Colon (tissue), 2 donors: ENCODE data around the gene C21orf58.

Source experiments
- FAIRE-seq: peaks from 2 replicates; lab custom pipeline; 2012; peaks lifted over from hg19 to GRCh38; lab: Jason Lieb, UNC
- donor health status: control.
- donor health status: control.

C21orf58 gene

DNA sequence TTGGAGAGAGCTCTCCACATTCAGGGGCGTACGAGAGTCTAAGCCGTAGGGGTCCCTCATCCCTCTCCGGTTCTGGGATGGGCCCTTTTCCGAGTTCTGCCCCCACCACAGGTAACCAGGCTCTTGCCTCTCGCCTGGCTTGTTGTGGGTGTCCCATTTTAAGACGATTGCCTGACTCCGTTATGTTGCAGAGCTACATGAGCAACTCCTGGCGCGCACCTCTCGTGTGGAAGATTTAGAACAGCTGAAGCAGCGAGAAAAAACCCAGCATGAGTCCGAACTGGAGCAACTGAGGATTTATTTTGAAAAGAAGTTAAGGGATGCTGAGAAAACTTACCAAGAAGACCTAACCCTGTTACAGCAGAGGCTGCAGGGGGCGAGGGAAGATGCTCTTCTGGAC, 29.2 kb upstream of the C21orf58 start:
- FAIRE-seq, result no peak

DNA sequence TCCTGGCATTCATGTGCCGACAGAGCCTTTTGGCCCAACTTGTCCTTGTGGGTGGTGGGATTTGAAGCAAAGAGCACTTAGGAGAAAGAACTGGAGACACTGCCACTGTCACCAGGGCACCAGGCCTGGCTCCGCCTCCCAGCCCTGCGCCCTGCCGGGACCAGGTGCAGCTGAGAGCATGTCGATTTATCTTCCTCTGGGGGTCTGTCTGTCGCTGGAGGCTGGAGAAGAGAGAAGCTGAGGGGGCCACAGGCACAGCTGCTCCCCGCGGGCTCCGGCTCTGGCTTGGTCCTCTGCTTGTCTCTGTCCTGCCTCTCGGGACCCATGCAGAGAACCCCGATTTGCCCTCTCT, 28.5 kb upstream of the C21orf58 start:
- no peak for FAIRE-seq

DNA sequence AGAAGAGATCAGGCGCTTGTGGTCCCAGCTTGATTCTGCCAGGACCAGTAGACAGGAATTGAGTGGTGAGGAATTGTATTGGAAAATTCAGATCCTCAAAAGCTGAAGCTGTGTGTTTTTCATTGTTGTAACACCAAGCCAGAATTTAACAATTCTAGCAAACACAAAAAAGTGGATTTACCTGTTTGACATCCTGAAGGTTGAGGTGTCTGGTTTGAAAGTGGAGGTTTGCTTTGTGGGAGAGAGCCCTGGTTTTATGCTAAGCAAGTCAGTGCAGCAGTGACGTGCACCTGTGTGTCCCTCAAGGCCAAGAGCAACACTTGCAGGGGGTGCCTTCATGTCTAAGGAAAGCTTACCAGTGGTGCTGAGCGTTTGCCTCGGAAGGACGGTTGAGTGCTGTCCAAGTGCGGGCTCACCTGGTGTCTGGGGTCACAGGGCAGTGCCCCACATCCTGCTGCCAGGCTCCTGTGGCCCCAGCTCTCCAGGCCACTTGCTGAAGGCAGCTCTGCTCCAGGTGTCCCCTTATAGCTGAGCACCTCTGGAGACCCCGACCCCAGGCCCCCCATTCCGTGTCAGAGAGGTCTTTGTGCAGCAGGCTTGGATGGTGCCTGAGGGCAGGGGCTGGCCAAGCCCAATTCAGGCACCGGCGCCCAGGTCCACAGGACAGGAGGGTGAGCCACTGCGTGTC, 27.9 kb upstream of the C21orf58 start:
- no peak for FAIRE-seq

DNA sequence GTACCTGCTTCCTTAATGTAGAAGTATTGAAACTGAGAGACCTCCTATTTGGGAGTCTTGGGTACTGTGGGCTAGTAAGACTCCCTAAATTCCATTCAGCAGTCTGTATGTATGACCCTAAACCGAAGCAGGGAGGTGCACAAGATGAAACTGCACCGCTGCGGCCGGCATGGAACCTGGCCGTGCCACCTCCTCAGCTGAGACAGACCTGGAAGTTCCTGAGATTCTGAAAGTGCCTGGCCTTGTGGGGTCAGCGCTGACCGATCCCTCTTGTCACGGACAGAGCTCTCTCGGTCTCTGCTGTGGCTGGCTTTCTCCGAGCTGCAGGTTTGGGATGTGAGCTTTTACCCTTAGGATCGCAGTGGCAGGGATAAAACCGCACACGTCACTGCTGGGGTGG, 27.3 kb upstream of the C21orf58 start:
- no peak for FAIRE-seq

DNA sequence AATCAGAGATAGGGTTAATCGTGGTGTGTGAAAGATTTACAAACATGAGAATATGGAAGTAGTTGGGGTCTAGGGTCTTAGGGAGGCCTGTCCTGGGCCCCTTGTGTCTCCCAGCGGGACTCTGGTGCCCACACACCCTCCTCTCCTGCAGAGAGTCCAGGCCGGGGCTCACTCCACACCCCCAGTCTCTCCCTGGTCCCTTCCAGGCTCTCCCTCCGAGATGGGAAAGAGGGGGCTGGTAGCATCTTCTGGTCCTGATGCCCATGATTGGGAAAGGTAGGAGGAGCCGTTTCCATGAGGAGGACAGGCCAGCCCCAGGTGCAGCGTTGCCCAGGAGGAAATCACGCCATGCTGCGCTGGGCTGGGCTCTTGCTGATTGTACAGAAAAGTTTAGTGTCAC, 26.9 kb upstream of the C21orf58 start:
- no peak for FAIRE-seq

DNA sequence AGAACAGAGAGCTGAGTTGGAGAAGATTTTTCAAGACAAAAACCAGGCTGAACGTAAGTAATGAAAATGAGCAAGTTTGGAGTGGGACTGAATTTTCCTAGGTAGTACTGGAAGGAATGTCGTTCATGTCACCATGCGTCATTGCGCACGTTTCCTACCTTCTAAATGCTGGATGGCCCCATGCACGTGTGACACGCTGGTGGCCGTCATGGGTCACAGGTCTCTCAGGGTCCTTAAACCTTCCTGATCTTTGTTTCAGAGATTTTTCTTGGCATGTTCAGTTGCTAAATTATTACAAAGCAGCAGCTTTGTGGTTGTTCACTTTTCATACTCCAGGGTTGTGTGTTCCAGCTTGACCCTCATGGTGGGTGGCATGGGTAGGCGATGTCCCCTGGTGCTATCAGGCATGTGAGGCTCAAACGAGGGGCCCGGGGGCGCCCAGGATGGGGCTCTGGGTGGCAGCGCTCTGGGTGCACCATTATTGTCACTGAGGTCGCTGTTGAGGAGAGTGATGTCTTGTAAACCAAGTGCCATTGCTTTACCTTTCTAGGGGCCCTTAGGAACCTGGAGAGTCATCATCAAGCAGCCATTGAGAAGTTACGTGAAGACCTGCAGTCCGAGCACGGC, 25.6 kb upstream of the C21orf58 start:
- no peak for FAIRE-seq

DNA sequence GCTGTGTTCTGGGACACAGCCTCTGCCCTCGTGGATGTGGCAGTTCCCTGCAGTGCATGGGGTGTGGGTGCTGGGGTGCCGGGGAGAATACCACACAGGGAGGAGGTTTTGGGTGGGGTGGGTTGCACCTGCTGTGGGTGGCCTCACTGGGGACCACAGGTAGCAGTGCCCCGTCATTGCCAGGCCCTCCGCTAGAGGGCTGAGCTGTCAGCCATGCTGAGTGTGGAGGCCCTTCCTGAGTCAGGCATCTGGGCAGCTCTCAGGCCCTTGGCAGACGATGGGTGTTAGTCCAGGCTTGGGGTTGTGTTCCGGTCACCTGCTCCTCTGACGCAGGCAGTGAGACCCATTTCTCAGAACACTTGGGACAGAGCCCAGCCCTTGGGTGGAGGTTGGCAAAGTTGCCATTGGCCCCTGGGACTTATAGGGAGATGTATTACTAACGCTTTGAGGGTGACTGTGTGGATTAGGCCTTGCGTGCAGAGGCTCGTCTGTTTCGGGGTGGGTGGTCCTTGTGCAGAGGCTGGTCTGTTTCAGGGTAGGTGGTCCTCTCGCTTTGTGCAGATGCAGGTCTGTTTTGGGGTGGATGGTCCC, 24.2 kb upstream of the C21orf58 start:
- no peak for FAIRE-seq

DNA sequence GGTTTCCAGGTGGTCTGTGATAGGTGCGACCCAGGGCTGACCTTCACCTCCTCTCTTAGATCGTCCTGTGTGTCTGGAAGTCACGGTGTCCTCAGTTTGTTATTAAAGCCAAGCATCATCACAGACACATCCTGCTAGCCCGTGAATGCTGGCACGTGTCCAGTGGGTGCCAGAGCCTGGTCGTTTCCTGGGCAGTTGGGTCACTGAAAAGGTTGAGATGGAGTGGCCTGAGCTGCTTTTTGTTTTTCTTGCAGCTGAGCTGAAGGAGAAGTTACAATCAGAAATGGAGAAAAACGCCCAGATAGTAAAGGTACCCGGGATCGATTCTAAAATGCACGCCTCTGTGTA, 23.5 kb upstream of the C21orf58 start:
- FAIRE-seq, result no peak

DNA sequence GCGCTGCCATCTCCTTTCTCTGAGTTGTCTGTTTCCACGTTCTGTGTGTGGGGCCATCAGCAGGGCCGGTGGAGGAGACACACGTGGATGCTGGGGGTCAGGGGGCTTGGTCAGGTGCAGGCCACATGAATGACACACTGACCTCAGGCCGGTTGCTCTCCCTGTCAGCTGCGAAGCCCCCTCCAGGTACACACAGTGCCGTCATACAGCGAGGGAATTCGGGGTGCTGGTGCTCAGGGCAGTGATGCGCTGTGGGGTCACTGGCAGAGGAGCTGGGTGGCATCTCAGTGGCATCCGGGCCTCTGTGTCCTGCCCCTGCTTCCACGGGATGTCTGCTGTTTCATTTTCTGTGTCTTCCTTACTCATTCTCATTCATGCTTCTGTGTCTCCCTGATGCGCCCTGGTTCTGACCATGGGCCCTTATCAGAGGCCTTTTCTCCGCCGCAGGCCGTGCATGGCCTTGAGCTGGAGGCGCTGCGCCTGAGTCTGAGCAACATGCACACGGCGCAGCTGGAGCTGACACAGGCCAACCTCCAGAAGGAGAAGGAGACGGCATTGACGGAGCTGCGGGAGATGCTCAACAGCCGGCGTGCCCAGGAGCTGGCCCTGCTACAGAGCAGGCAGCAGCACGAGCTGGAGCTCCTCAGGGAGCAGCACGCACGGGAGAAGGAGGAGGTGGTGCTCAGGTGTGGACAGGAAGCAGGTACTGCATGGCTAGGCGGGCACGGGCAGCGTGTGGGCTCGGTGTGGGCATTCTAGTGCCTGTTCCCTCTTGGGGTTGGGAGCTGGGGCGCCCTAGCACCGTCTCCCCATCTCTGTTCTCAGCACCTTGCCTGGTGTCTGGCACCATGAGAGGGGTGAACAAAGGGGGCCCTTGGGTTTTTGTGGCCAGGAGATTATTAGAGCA, 22.9 kb upstream of the C21orf58 start:
- no peak for FAIRE-seq

DNA sequence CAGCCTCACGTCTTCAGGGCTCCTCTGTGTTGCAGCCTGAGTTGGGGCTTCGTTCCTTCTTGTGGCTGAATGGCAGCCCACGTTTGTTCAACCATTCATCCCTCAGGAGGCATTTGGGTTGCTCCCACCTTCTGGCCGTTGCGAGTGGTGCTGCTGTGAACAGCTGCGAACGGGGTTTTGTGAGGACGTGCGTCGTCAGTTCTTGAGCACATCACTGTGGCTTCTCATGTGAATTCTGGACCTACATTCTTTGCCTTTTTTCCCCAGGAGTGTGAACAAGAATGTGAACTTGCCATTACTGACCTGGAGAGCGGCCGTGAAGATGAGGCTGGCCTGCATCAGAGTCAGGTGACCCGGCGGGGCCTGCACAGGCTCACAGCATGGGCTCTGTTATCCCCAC, 22.2 kb upstream of the C21orf58 start:
- no peak for FAIRE-seq

DNA sequence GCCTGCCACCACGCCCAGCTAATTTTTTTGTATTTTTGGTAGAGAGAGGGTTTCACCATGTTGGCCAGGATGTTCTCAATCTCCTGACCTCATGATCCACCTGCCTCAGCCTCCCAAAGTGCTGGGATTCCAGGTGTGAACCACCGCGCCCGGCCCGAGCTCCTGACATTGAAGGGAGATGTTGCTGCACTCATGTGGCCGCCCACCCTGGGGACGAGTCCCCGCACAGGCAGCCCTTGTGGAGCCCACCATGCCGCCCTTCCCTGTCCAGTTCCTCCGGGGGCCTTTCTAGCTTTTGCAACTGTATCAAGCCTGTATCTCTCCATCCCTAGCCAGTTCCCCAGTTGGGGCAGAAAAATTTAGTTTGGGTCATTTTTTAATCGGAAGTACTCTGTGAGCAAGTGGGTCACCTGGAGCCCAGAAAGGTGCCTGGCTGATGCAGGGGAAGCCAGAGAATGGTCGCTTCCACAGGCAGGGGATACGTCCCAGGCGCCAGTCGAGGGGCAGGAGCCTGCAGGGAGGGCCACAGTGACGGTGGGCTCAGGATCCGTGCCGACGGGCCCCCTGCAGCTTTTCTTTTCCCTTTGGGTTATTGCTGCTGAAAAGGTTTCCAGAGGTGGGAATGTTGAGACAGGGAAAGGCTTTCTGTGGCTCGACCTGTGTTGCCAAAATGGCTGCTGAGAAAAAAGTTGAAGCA, 20.7 kb upstream of the C21orf58 start:
- FAIRE-seq, result no peak

DNA sequence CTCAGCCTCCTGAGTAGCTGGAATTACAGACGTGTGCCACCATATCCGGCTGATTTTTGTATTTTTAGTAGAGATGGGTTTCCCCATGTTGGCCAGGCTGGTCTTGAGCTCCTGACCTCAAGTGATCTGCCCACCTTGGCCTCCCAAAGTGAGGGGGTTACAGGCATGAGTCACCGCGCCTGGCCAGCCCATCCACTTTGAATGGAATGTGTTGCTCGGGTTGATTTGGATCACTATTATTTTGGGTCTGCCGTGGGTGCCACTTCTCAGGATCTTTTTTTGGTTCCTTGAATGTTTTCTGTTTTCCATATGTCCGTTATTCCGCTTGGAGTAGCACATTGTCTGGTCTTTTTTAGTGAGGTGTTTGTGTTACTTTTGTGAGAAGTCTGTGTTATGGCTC, 17.3 kb upstream of the C21orf58 start:
- FAIRE-seq, result no peak

DNA sequence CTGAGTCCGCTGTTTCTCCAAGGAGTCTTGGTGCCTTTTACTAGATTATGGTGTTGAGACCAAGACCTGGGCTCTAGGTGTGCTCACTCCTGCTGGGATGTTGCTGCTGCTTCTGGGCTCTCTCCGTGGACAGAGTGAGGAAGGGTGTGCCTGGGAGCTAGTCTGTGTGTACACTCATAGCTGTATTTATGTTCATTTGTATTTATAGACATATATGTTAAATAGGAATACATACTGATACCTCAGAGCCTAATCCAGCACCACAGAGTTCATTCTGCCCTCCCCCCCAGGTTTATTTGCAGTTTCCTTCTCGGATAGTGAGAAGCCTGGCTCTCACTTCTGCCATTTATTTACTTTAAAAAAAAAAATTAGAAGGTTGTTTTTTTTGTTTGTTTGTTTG, 12.9 kb upstream of the C21orf58 start:
- no peak for FAIRE-seq

DNA sequence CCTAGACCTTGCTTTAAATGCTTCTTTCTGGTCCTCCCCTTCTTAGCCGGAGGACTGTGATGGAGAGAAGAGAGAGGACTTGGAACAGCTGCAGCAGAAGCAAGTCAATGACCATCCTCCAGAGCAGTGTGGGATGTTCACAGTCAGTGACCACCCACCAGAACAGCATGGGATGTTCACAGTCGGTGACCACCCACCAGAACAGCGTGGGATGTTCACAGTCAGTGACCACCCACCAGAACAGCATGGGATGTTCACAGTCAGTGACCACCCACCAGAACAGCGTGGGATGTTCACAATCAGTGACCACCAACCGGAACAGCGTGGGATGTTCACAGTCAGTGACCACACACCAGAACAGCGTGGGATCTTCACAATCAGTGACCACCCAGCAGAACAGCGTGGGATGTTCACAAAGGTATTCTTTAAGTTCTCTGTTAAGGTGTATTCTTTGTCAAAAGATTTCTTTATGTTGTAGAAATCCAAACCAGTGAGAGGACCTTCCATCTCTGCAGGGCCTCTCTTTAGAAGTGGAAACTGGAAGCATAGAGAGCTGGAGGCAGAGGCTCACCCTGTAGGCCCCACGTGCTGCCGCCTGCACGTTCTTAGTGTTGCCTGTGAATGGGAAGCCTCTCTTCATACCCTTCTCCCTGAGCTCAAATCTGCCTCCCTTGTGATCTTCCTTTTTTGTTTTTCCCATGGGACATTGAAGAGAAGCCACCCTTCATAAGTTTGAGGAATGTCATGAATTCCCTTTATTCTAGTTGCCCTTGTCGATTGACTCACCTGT, 10.9 kb upstream of the C21orf58 start:
- no peak for FAIRE-seq

DNA sequence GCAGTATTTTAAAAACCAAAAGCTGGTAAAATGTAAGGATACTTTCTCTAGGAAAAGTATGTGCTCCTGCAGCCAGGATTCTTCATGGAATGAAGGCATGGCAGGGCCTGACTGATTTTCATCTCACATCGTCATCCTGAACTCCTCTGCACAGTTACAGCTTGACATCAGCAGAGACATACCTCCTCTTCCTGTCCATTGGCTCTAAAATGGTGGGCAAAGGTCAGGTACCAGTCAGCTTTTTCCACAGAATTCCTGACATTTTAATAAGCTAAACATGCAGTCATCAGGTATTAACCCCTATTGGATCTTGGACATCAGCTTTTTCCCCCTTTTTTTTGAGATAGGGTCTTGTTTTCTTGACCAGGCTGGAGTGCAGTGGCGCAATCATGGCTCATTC, 6.1 kb upstream of the C21orf58 start:
- FAIRE-seq, result no peak

DNA sequence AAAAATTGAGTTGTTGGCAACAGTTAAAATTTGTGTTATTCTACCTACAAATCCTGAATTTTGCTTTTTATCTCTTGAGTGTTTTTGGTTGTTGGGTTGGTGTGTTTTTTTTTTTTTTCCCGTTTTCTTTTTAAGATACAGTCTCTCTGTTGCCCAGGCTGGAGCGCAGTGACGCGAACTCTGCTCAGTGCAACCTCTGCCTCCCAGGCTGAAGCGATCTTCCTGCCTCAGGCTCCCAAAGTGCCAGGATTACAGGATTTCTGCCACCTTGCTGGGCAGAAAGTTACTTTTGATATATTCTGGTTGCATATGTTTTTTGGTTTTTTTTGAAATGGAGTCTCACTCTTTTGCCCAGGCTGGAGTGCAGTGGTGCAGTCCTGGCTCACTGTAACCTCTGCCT, 4.5 kb upstream of the C21orf58 start:
- FAIRE-seq, result no peak

DNA sequence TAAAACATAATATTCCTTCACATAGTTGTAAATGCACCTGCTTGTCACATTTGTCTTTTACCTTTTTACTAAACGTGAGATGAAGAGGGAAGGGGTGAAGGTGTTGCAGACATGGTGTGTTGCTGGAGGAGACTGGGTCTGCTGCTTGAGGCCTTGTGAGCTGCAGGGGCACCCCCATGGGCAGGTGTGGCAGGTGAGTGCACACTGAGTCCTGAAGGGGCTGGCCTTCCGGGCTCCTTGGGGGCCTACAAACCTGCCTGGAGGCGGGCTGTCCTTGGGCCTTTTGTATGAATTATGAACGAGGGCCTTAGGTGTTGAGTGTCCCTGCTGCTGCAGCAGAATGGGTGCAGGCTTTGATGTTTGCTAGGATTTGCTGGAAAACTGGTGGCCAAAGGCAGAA, 4.0 kb upstream of the C21orf58 start:
- no peak for FAIRE-seq

DNA sequence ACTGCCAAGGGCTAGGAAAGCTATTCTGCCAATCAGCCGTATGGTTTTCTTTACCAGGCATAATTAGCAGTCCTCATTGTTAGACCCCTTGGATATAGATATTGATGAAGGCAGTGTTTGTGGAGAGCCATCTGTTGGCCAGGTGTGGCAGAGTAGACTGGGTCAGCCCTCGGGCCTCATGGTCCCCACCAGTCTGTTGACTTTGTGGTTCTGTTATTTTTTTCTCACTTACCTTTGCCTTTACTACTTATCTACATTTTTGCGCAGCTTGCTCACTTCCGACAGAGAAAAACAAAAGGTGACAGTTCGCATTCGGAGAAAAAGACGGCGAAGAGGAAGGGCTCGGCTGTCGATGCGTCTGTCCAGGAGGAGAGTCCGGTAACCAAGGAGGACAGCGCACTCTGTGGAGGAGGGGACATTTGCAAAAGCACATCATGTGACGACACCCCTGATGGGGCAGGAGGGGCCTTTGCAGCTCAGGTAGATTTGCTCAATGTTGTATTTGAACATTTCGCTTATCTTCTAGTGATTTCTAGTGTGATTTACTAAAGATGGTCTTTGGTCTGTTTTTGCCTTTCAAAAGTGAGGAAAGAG, 2.5 kb upstream of the C21orf58 start:
- FAIRE-seq, result no peak

DNA sequence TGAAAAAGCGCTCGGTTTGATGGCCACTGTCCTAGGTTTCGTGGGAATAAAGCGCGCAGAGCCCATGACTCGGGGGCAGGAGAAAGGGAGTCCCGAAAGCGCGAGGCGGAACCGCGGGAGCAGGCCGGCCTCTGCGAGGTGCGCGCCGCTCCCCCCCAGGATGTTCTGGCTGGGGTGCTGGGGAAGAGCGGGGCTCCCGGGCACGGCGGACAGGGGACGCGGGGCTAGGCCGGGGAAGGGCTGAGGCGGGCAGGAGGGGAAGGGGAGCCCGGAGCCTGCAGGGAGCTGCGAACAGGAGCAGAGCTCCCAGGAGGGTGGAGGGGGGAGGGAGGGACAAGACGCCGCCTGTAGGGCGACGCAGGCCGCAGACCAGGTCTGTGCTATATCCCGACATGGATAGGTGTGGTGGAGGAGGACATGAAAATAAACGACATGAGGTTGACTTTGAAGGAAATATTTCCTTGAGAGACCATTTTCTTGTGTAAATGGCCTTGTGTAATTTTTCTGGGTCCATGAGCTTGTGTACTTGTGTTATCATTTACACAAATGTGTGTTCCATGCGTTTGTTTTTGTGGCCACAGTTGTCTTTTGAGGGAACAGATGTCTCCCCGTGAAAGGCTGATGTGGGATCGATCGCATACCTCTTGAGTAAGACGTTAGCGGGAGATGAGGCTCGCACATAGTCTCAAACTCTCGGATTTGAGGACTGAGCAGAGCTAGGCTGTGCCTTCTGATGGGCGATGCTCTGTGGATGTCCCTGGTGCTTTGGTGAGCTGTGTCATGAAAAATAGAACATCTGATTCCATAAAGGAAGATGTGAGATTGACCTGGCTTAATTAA, 1.6 kb upstream of the C21orf58 start:
- no peak for FAIRE-seq

DNA sequence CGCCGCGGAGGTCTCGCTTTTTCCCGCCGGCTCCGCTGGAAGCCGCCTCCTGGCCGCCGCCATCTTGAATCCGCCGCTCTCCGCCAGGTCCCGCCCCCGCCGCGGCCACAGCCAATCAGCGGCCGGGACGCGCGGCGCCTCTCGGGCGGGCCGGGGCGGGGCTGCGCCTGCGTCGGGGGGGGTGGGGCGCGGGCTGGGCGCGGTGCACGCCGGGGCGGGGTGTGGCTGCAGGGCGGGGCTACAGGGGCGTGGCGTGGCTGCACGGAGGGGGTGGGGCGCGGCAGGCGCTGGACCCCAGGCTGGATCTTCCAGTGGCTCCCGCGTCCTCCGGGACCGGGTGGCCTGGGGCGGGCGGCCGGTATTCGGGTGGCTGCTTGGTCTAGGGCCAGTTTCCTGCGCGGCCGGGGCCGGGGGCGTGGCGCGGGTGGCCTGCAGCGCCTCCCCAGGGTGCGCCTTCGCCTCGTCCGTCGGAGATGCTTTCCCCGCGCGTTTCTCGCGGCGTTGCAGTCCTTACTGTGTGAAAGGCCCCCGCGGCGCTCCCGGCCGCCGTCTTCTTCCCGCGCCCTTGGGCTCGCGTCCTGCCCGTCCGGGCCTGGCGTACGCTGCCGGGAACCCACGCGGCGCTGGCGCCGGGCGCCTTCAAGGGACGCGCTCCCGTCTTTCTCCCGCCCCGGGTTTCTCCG, 861 bp upstream of the C21orf58 start:
- no peak for FAIRE-seq
